GM19328 (cell line): Measurements from ENCODE around the gene RBBP8NL.

Source experiments
- ATAC-seq: cut with Tn5 transposase; IDR thresholded peaks from one replicate; pipeline ENCODE4 v1.9.1; 2021; ENCODE audit warnings: mild to moderate bottlenecking, moderate library complexity; ENCODE audit not compliant: unreplicated experiment

RBBP8NL gene

GRCh38 chr20:62427172-62428001, at the start of gene RBBP8NL:
Gene RBBP8NL, minus strand, starts transcription at chr20:62427539. Its CDS starts 7,892 bp downstream, at chr20:62419647.
- no peak for ATAC-seq

GRCh38 chr20:62476056-62476838, 48.9 kb upstream of the RBBP8NL start:
- no peak for ATAC-seq

GRCh38 chr20:62475772-62476055, 48.4 kb upstream of the RBBP8NL start, which contains the start of gene GATA5:
Gene GATA5, minus strand, starts transcription at chr20:62475995. Its CDS starts 474 bp downstream, at chr20:62475521.
- no peak for ATAC-seq

GRCh38 chr20:62475027-62475771, 47.9 kb upstream of the RBBP8NL start:
- no peak for ATAC-seq

GRCh38 chr20:62474604-62475026, 47.3 kb upstream of the RBBP8NL start:
- no peak for ATAC-seq

- no peak for ATAC-seq
These were observed 46.6 kb upstream of the RBBP8NL start for GRCh38 chr20:62473717-62474603.

- ATAC-seq = no peak
These were observed 45.7 kb upstream of the RBBP8NL start for GRCh38 chr20:62472941-62473585.

- ATAC-seq = no peak
These were observed 45.0 kb upstream of the RBBP8NL start for GRCh38 chr20:62472138-62472940.

GRCh38 chr20:62470459-62470858, 43.1 kb upstream of the RBBP8NL start:
- no peak for ATAC-seq

GRCh38 chr20:62470001-62470400, 42.7 kb upstream of the RBBP8NL start:
- no peak for ATAC-seq

- no peak for ATAC-seq
These were observed 42.0 kb upstream of the RBBP8NL start for GRCh38 chr20:62469352-62469751.

- no peak for ATAC-seq
These were observed 39.6 kb upstream of the RBBP8NL start for GRCh38 chr20:62466806-62467537.

GRCh38 chr20:62466072-62466760, 38.9 kb upstream of the RBBP8NL start:
- ATAC-seq = no peak

GRCh38 chr20:62464990-62465389, 37.7 kb upstream of the RBBP8NL start:
- no peak for ATAC-seq

- no peak for ATAC-seq
These were observed 37.1 kb upstream of the RBBP8NL start for GRCh38 chr20:62464425-62464770.

GRCh38 chr20:62463651-62464424, 36.5 kb upstream of the RBBP8NL start:
- no peak for ATAC-seq

- no peak for ATAC-seq
These were observed 35.7 kb upstream of the RBBP8NL start for GRCh38 chr20:62462976-62463592.
